ENCODE measurements around the gene CASK.
"Not testable (repeated sequence)": the region's sequence is repeated elsewhere in the genome, so short reads cannot be mapped to it uniquely, and the experiment has no call there.

Gene CASK

GRCh38 chrX:41655631-41656030 is 267.7 kb downstream of the CASK start:
- no peaks in the 10 kb centered on the region for H3K9me3 ChIP-seq (ENCODE audit: low read length)
- no peak overlapping the region for H3K4me3 ChIP-seq (ENCODE audit: low read length)
- H3K27me3 ChIP-seq (ENCODE audit: insufficient read depth, low read length), result no peaks in the 10 kb centered on the region
- peaks cover 28% of the 10 kb centered on the region for H3K36me3 ChIP-seq (ENCODE audit: insufficient read depth, low read length)
- H2AFZ ChIP-seq (ENCODE audit: low read depth, low read length), result no peak overlapping the region
- no peaks in the 10 kb centered on the region for H3K4me1 ChIP-seq (ENCODE audit: insufficient read depth, low read length)

- H3K4me1 ChIP-seq (ENCODE audit: insufficient read depth, low read length), result no peaks in the 10 kb centered on the region
- no peaks in the 10 kb centered on the region for H3K27me3 ChIP-seq (ENCODE audit: insufficient read depth, low read length)
- H3K36me3 ChIP-seq (ENCODE audit: insufficient read depth, low read length), result peaks cover 26% of the 10 kb centered on the region
- H3K9me3 ChIP-seq (ENCODE audit: low read length), result no peaks in the 10 kb centered on the region
- H3K4me3 ChIP-seq (ENCODE audit: low read length), result no peak overlapping the region
- no peak overlapping the region for H2AFZ ChIP-seq (ENCODE audit: low read depth, low read length)
Observed at GRCh38 chrX:41655101-41655500, 268.3 kb downstream of the CASK start.

GRCh38 chrX:41653125-41653524 is 270.2 kb downstream of the CASK start:
- Histone ChIP-seq H3K4me3 (ENCODE audit: low read length) (no peak overlapping the region), H2AFZ (ENCODE audit: low read depth, low read length) (no peak overlapping the region), H3K4me1 (ENCODE audit: insufficient read depth, low read length) (no peaks in the 10 kb centered on the region), H3K9me3 (ENCODE audit: low read length) (no peaks in the 10 kb centered on the region), H3K36me3 (ENCODE audit: insufficient read depth, low read length) (peaks cover 17% of the 10 kb centered on the region), H3K27me3 (ENCODE audit: insufficient read depth, low read length) (no peaks in the 10 kb centered on the region)

GRCh38 chrX:41646201-41646600 is 277.2 kb downstream of the CASK start:
- H3K36me3 ChIP-seq (ENCODE audit: insufficient read depth, low read length); H3K27me3 ChIP-seq (ENCODE audit: insufficient read depth, low read length); H3K4me1 ChIP-seq (ENCODE audit: insufficient read depth, low read length); H3K9me3 ChIP-seq (ENCODE audit: low read length); H2AFZ ChIP-seq (ENCODE audit: low read depth, low read length); H3K4me3 ChIP-seq (ENCODE audit: low read length): not testable (repeated sequence)

- Histone ChIP-seq H3K9me3 (ENCODE audit: low read length) (no peaks in the 10 kb centered on the region), H3K27me3 (ENCODE audit: insufficient read depth, low read length) (no peaks in the 10 kb centered on the region), H3K4me3 (ENCODE audit: low read length) (no peak overlapping the region), H2AFZ (ENCODE audit: low read depth, low read length) (no peak overlapping the region), H3K36me3 (ENCODE audit: insufficient read depth, low read length) (peaks cover 2% of the 10 kb centered on the region), H3K4me1 (ENCODE audit: insufficient read depth, low read length) (no peaks in the 10 kb centered on the region)
Observed at GRCh38 chrX:41634284-41634683, 289.1 kb downstream of the CASK start.

- H3K27me3 ChIP-seq (ENCODE audit: insufficient read depth, low read length), result no peaks in the 10 kb centered on the region
- no peaks in the 10 kb centered on the region for H3K4me1 ChIP-seq (ENCODE audit: insufficient read depth, low read length)
- H3K36me3 ChIP-seq (ENCODE audit: insufficient read depth, low read length), result peaks cover 4% of the 10 kb centered on the region
- H2AFZ ChIP-seq (ENCODE audit: low read depth, low read length), result no peak overlapping the region
- no peaks in the 10 kb centered on the region for H3K9me3 ChIP-seq (ENCODE audit: low read length)
- H3K4me3 ChIP-seq (ENCODE audit: low read length), result no peak overlapping the region
Observed at GRCh38 chrX:41630091-41630490, 293.3 kb downstream of the CASK start.

- peaks cover 4% of the 10 kb centered on the region for H3K36me3 ChIP-seq (ENCODE audit: insufficient read depth, low read length)
- no peak overlapping the region for H2AFZ ChIP-seq (ENCODE audit: low read depth, low read length)
- H3K27me3 ChIP-seq (ENCODE audit: insufficient read depth, low read length), result no peaks in the 10 kb centered on the region
- H3K9me3 ChIP-seq (ENCODE audit: low read length), result no peaks in the 10 kb centered on the region
- no peak overlapping the region for H3K4me3 ChIP-seq (ENCODE audit: low read length)
- no peaks in the 10 kb centered on the region for H3K4me1 ChIP-seq (ENCODE audit: insufficient read depth, low read length)
Observed at GRCh38 chrX:41629539-41629938, 293.8 kb downstream of the CASK start.

- Histone ChIP-seq H2AFZ (ENCODE audit: low read depth, low read length) (no peak overlapping the region), H3K36me3 (ENCODE audit: insufficient read depth, low read length) (no peaks in the 10 kb centered on the region), H3K4me1 (ENCODE audit: insufficient read depth, low read length) (no peaks in the 10 kb centered on the region), H3K9me3 (ENCODE audit: low read length) (no peaks in the 10 kb centered on the region), H3K27me3 (ENCODE audit: insufficient read depth, low read length) (no peaks in the 10 kb centered on the region), H3K4me3 (ENCODE audit: low read length) (no peak overlapping the region)
Observed at GRCh38 chrX:41621222-41621723, 302.1 kb downstream of the CASK start.

- Histone ChIP-seq H3K4me1 (ENCODE audit: insufficient read depth, low read length) (no peaks in the 10 kb centered on the region), H3K36me3 (ENCODE audit: insufficient read depth, low read length) (no peaks in the 10 kb centered on the region), H2AFZ (ENCODE audit: low read depth, low read length) (no peak overlapping the region), H3K27me3 (ENCODE audit: insufficient read depth, low read length) (no peaks in the 10 kb centered on the region), H3K9me3 (ENCODE audit: low read length) (no peaks in the 10 kb centered on the region), H3K4me3 (ENCODE audit: low read length) (no peak overlapping the region)
Observed at GRCh38 chrX:41619221-41619620, 304.1 kb downstream of the CASK start.

GRCh38 chrX:41616935-41617334 is 306.4 kb downstream of the CASK start:
- no peaks in the 10 kb centered on the region for H3K27me3 ChIP-seq (ENCODE audit: insufficient read depth, low read length)
- H3K4me1 ChIP-seq (ENCODE audit: insufficient read depth, low read length), result no peaks in the 10 kb centered on the region
- H3K4me3 ChIP-seq (ENCODE audit: low read length), result no peak overlapping the region
- H3K36me3 ChIP-seq (ENCODE audit: insufficient read depth, low read length), result no peaks in the 10 kb centered on the region
- H3K9me3 ChIP-seq (ENCODE audit: low read length), result no peaks in the 10 kb centered on the region
- H2AFZ ChIP-seq (ENCODE audit: low read depth, low read length), result no peak overlapping the region

GRCh38 chrX:41616255-41616654 is 307.1 kb downstream of the CASK start:
- Histone ChIP-seq H2AFZ (ENCODE audit: low read depth, low read length) (no peak overlapping the region), H3K27me3 (ENCODE audit: insufficient read depth, low read length) (no peaks in the 10 kb centered on the region), H3K36me3 (ENCODE audit: insufficient read depth, low read length) (no peaks in the 10 kb centered on the region), H3K4me3 (ENCODE audit: low read length) (no peak overlapping the region), H3K4me1 (ENCODE audit: insufficient read depth, low read length) (no peaks in the 10 kb centered on the region), H3K9me3 (ENCODE audit: low read length) (no peaks in the 10 kb centered on the region)

GRCh38 chrX:41608244-41608643 is 315.1 kb downstream of the CASK start:
- Histone ChIP-seq H3K4me3 (ENCODE audit: low read length) (no peak overlapping the region), H2AFZ (ENCODE audit: low read depth, low read length) (no peak overlapping the region), H3K36me3 (ENCODE audit: insufficient read depth, low read length) (peaks cover 3% of the 10 kb centered on the region), H3K9me3 (ENCODE audit: low read length) (no peaks in the 10 kb centered on the region), H3K4me1 (ENCODE audit: insufficient read depth, low read length) (no peaks in the 10 kb centered on the region), H3K27me3 (ENCODE audit: insufficient read depth, low read length) (no peaks in the 10 kb centered on the region)

- Histone ChIP-seq H3K4me1 (ENCODE audit: insufficient read depth, low read length) (peaks cover 1% of the 10 kb centered on the region), H3K36me3 (ENCODE audit: insufficient read depth, low read length) (peaks cover 3% of the 10 kb centered on the region), H2AFZ (ENCODE audit: low read depth, low read length) (no peak overlapping the region), H3K4me3 (ENCODE audit: low read length) (no peak overlapping the region), H3K27me3 (ENCODE audit: insufficient read depth, low read length) (no peaks in the 10 kb centered on the region), H3K9me3 (ENCODE audit: low read length) (no peaks in the 10 kb centered on the region)
Observed at GRCh38 chrX:41607264-41607832, 316.0 kb downstream of the CASK start.

GRCh38 chrX:41606057-41606456 is 317.3 kb downstream of the CASK start:
- H3K4me1 ChIP-seq (ENCODE audit: insufficient read depth, low read length); H2AFZ ChIP-seq (ENCODE audit: low read depth, low read length); H3K9me3 ChIP-seq (ENCODE audit: low read length); H3K27me3 ChIP-seq (ENCODE audit: insufficient read depth, low read length); H3K36me3 ChIP-seq (ENCODE audit: insufficient read depth, low read length); H3K4me3 ChIP-seq (ENCODE audit: low read length): not testable (repeated sequence)

Data from neuron (in vitro differentiated cells).